NCI-H146 (cell line): ENCODE results near the gene DENND1A.

Experiments
- DNase-seq: peaks from one replicate; lab custom pipeline; 2025; lab: John Stamatoyannopoulos, UW

The DENND1A gene

GRCh38 chr9:123725389-123725788 is 204.5 kb downstream of the DENND1A start:
- DNase-seq, result no peak

- no peak for DNase-seq
Measured at GRCh38 chr9:123724211-123724796, 205.6 kb downstream of the DENND1A start.

- DNase-seq, result no peak
Measured at GRCh38 chr9:123723135-123723875, 206.6 kb downstream of the DENND1A start.

- DNase-seq, result no peak
Measured at GRCh38 chr9:123722378-123722777, 207.5 kb downstream of the DENND1A start.

GRCh38 chr9:123718188-123718587 is 211.7 kb downstream of the DENND1A start:
- DNase-seq, result no peak

GRCh38 chr9:123717581-123718175 is 212.2 kb downstream of the DENND1A start:
- no peak for DNase-seq

GRCh38 chr9:123716339-123716945 is 213.5 kb downstream of the DENND1A start:
- DNase-seq, result no peak

GRCh38 chr9:123715258-123715657 is 214.7 kb downstream of the DENND1A start:
- DNase-seq, result no peak

- DNase-seq, result no peak
Measured at GRCh38 chr9:123713282-123713681, 216.6 kb downstream of the DENND1A start.

GRCh38 chr9:123712399-123712798 is 217.5 kb downstream of the DENND1A start:
- no peak for DNase-seq

- DNase-seq, result no peak
Measured at GRCh38 chr9:123710299-123710698, 219.6 kb downstream of the DENND1A start.

- no peak for DNase-seq
Measured at GRCh38 chr9:123702483-123702882, 227.4 kb downstream of the DENND1A start.

- DNase-seq, result no peak
Measured at GRCh38 chr9:123697686-123698085, 232.2 kb downstream of the DENND1A start.

- DNase-seq, result no peak
Measured at GRCh38 chr9:123696476-123696875, 233.4 kb downstream of the DENND1A start.

- no peak for DNase-seq
Measured at GRCh38 chr9:123695386-123695785, 234.5 kb downstream of the DENND1A start.

GRCh38 chr9:123691765-123692303 is 238.1 kb downstream of the DENND1A start:
- no peak for DNase-seq

- DNase-seq, result no peak
Measured at GRCh38 chr9:123689701-123690428, 240.1 kb downstream of the DENND1A start.

- DNase-seq, result peak; percentile 1
Measured at GRCh38 chr9:123687246-123687751, 242.6 kb downstream of the DENND1A start.

- no peak for DNase-seq
Measured at GRCh38 chr9:123686829-123687192, 243.1 kb downstream of the DENND1A start.

GRCh38 chr9:123686131-123686828 is 243.6 kb downstream of the DENND1A start:
- no peak for DNase-seq

GRCh38 chr9:123685489-123686083 is 244.3 kb downstream of the DENND1A start:
- DNase-seq, result no peak
